ENCODE results near the gene PTGES3L. TPM values are rescaled to one million over a fixed set of nuclear protein-coding genes. Genes with fewer than 3 reads are reported as not detected.

Gene PTGES3L
- total and polyA plus RNA-seq, 7 donors = 2.1 to 13.6 (median 6.8) TPM

Small RNA genes within 50 kb of the gene (small RNA-seq; reads per million reads assigned to genes)
- 0 reads per million in 3 donors for gene AARSD1
- 0 reads per million in 3 donors for gene RF00561

Other genes with a start within 250 kb of the PTGES3L start
- gene EZH1, start 235.0 kb downstream of the PTGES3L start, total RNA-seq = 10 to 100 TPM; 41.5 to 68.1 (median 42.3) TPM
- gene EZH1, start 235.0 kb downstream of the PTGES3L start, polyA plus RNA-seq = 10 to 100 TPM in 1 of 3 donors, 1 to 10 TPM in 2; 5.3 to 24.1 (median 6.6) TPM
- 10 to 100 TPM; 11.2 to 26.6 (median 18.4) TPM for gene RAMP2, start 218.9 kb downstream of the PTGES3L start, total RNA-seq
- gene RAMP2, start 218.9 kb downstream of the PTGES3L start, polyA plus RNA-seq = 10 to 100 TPM in 2 of 3 donors, 1 to 10 TPM in 1; 2.3 to 21.0 (median 16.7) TPM
- gene VPS25, start 206.6 kb downstream of the PTGES3L start, total RNA-seq = 10 to 100 TPM; 27.1 to 40.3 (median 37.3) TPM
- 100 to 1,000 TPM; 103 to 135 (median 105) TPM for gene VPS25, start 206.6 kb downstream of the PTGES3L start, polyA plus RNA-seq
- under 1 TPM in 1 of 4 donors, not detected in 3; 0.28 TPM for gene WNK4, start 199.5 kb downstream of the PTGES3L start, total RNA-seq
- gene WNK4, start 199.5 kb downstream of the PTGES3L start, polyA plus RNA-seq = 10 to 100 TPM; 13.2 to 14.4 (median 14.0) TPM
- gene COA3, start 181.4 kb downstream of the PTGES3L start, total RNA-seq = 100 to 1,000 TPM in 1 of 4 donors, 10 to 100 TPM in 3; 73.4 to 100 (median 98.2) TPM
- gene COA3, start 181.4 kb downstream of the PTGES3L start, polyA plus RNA-seq = 100 to 1,000 TPM; 282 to 382 (median 295) TPM
- under 1 TPM in 1 of 4 donors, not detected in 3; 0.33 TPM for gene CNTD1, start 181.2 kb downstream of the PTGES3L start, total RNA-seq
- gene CNTD1, start 181.2 kb downstream of the PTGES3L start, polyA plus RNA-seq = 1 to 10 TPM in 2 of 3 donors, under 1 TPM in 1; 0.42 to 7.2 (median 4.2) TPM
- 100 to 1,000 TPM; 139 to 215 (median 161) TPM for gene BECN1, start 155.8 kb downstream of the PTGES3L start, total RNA-seq
- 100 to 1,000 TPM in 2 of 3 donors, 10 to 100 TPM in 1; 98.8 to 141 (median 131) TPM for gene BECN1, start 155.8 kb downstream of the PTGES3L start, polyA plus RNA-seq
- gene PSME3, start 146.7 kb downstream of the PTGES3L start, total RNA-seq = 10 to 100 TPM; 34.3 to 69.1 (median 57.5) TPM
- 10 to 100 TPM; 59.5 to 94.9 (median 69.4) TPM for gene PSME3, start 146.7 kb downstream of the PTGES3L start, polyA plus RNA-seq
- gene AOC2, start 135.5 kb downstream of the PTGES3L start, total RNA-seq = 1 to 10 TPM; 1.2 to 2.1 (median 1.4) TPM
- gene AOC2, start 135.5 kb downstream of the PTGES3L start, polyA plus RNA-seq = 1 to 10 TPM in 1 of 3 donors, not detected in 2; 1.2 TPM
- 100 to 1,000 TPM in 2 of 4 donors, 10 to 100 TPM in 2; 58.1 to 227 (median 107) TPM for gene AOC3, start 128.9 kb downstream of the PTGES3L start, total RNA-seq
- 10 to 100 TPM in 1 of 3 donors, 1 to 10 TPM in 2; 3.5 to 32.7 (median 5.4) TPM for gene AOC3, start 128.9 kb downstream of the PTGES3L start, polyA plus RNA-seq
- not detected for gene G6PC1, start 79.3 kb downstream of the PTGES3L start, total RNA-seq
- gene G6PC1, start 79.3 kb downstream of the PTGES3L start, polyA plus RNA-seq = under 1 TPM in 1 of 3 donors, not detected in 2; 0.23 TPM
- gene AARSD1, start 15.6 kb downstream of the PTGES3L start, total RNA-seq = 10 to 100 TPM; 18.5 to 41.3 (median 25.7) TPM
- 10 to 100 TPM; 14.6 to 41.5 (median 21.6) TPM for gene AARSD1, start 15.6 kb downstream of the PTGES3L start, polyA plus RNA-seq
- gene RUNDC1, start 485 bp upstream of the PTGES3L start, total RNA-seq = 10 to 100 TPM in 3 of 4 donors, 1 to 10 TPM in 1; 10.0 to 13.8 (median 12.1) TPM
- gene RUNDC1, start 485 bp upstream of the PTGES3L start, polyA plus RNA-seq = 10 to 100 TPM in 2 of 3 donors, 1 to 10 TPM in 1; 8.4 to 14.7 (median 10.2) TPM
- 1,000 to 10,000 TPM; 1,576 to 2,828 (median 2,217) TPM for gene RPL27, start 18.3 kb upstream of the PTGES3L start, total RNA-seq
- gene RPL27, start 18.3 kb upstream of the PTGES3L start, polyA plus RNA-seq = 1,000 to 10,000 TPM; 3,316 to 4,569 (median 3,351) TPM
- 10 to 100 TPM; 22.4 to 60.2 (median 45.1) TPM for gene IFI35, start 26.7 kb upstream of the PTGES3L start, total RNA-seq
- 10 to 100 TPM; 48.6 to 77.9 (median 65.1) TPM for gene IFI35, start 26.7 kb upstream of the PTGES3L start, polyA plus RNA-seq
- 100 to 1,000 TPM in 3 of 4 donors, 10 to 100 TPM in 1; 77.5 to 164 (median 152) TPM for gene VAT1, start 42.3 kb upstream of the PTGES3L start, total RNA-seq
- 10 to 100 TPM; 43.0 to 85.9 (median 44.6) TPM for gene VAT1, start 42.3 kb upstream of the PTGES3L start, polyA plus RNA-seq
- 1 to 10 TPM; 2.5 to 4.6 (median 2.8) TPM for gene RND2, start 45.2 kb upstream of the PTGES3L start, total RNA-seq
- gene RND2, start 45.2 kb upstream of the PTGES3L start, polyA plus RNA-seq = under 1 TPM; 0.23 to 0.63 (median 0.60) TPM
- 10 to 100 TPM in 1 of 4 donors, 1 to 10 TPM in 3; 5.4 to 10.2 (median 6.1) TPM for gene BRCA1, start 145.3 kb upstream of the PTGES3L start, total RNA-seq
- 1 to 10 TPM in 2 of 3 donors, under 1 TPM in 1; 0.60 to 9.9 (median 2.5) TPM for gene BRCA1, start 145.3 kb upstream of the PTGES3L start, polyA plus RNA-seq
- 10 to 100 TPM; 77.5 to 98.1 (median 81.5) TPM for gene NBR1, start 191.1 kb upstream of the PTGES3L start, total RNA-seq
- 10 to 100 TPM; 50.9 to 93.4 (median 74.5) TPM for gene NBR1, start 191.1 kb upstream of the PTGES3L start, polyA plus RNA-seq
- gene TMEM106A, start 231.8 kb upstream of the PTGES3L start, total RNA-seq = 1 to 10 TPM; 3.0 to 7.2 (median 4.7) TPM
- 1 to 10 TPM; 2.4 to 9.4 (median 3.5) TPM for gene TMEM106A, start 231.8 kb upstream of the PTGES3L start, polyA plus RNA-seq
- not detected for gene CCDC200, start 248.5 kb upstream of the PTGES3L start, total RNA-seq
- under 1 TPM in 1 of 3 donors, not detected in 2; 0.12 TPM for gene CCDC200, start 248.5 kb upstream of the PTGES3L start, polyA plus RNA-seq